Keratinocyte (primary cell): ENCODE results near the gene DTX4. TPM values are rescaled to one million over a fixed set of nuclear protein-coding genes. Genes with fewer than 3 reads are reported as not detected.
A peak's percentile ranks its signal among the peaks of the same experiment; 100 is the strongest.

Experiments
- DNase-seq: peaks from one replicate; pipeline ENCODE4 v3.0.0-alpha.2; 2011; ENCODE audit warnings: low read depth, missing footprints, low spot score
- FAIRE-seq: peaks from 2 replicates; lab custom pipeline; 2011; peaks lifted over from hg19 to GRCh38; lab: Jason Lieb, UNC
- H2AFZ ChIP-seq: 2 replicates; pipeline ENCODE4 v1.6.0; 2012; ENCODE audit warnings: low read length, control low read depth, inconsistent platforms; ENCODE audit not compliant: control insufficient read depth
- H3K27ac ChIP-seq: 2 replicates; pipeline ENCODE4 v1.5.1; 2011; ENCODE audit warnings: low read length; ENCODE audit not compliant: control insufficient read depth, insufficient read depth
- H3K27me3 ChIP-seq: 3 replicates; pipeline ENCODE4 v1.6.0; 2011; ENCODE audit warnings: low read length; ENCODE audit not compliant: control insufficient read depth, insufficient read depth; ENCODE audit errors: extremely low read depth
- H3K36me3 ChIP-seq, 2 experiments: 2 replicates in 1 of 2; 3 replicates in 1 of 2; pipeline ENCODE4 v1.5.1; 2011; ENCODE audit warnings: low read length in 2 of 2, mild to moderate bottlenecking in 1 of 2; ENCODE audit not compliant: control insufficient read depth in 2 of 2, insufficient read depth in 2 of 2; ENCODE audit errors: extremely low read depth in 1 of 2
- H3K4me1 ChIP-seq: 3 replicates; pipeline ENCODE4 v1.5.1; 2011; ENCODE audit warnings: low read length; ENCODE audit not compliant: control insufficient read depth, insufficient read depth; ENCODE audit errors: extremely low read depth
- H3K4me2 ChIP-seq: 3 replicates; pipeline ENCODE4 v1.6.0; 2011; ENCODE audit warnings: low read depth, low read length; ENCODE audit not compliant: control insufficient read depth, insufficient read depth; ENCODE audit errors: extremely low read depth
- H3K4me3 ChIP-seq, 3 experiments: fragments of 200-600 bp in 1 of 3; sonication (generic) in 1 of 3; 2 replicates in 2 of 3; 3 replicates in 1 of 3; pipeline ENCODE4 v1.5.1; 2011 to 2016; ENCODE audit warnings: low read length in 3 of 3, mild to moderate bottlenecking in 3 of 3, control low read depth in 2 of 3, inconsistent platforms in 1 of 3, low read depth in 1 of 3, mixed read lengths in 1 of 3, mixed run types in 1 of 3, moderate library complexity in 1 of 3; ENCODE audit not compliant: control insufficient read depth in 2 of 3, insufficient read depth in 2 of 3; ENCODE audit errors: extremely low read depth in 1 of 3
- H3K79me2 ChIP-seq: 2 replicates; pipeline ENCODE4 v1.6.0; 2012; ENCODE audit warnings: low read length; ENCODE audit not compliant: control insufficient read depth, insufficient read depth
- H3K9ac ChIP-seq: 3 replicates; pipeline ENCODE4 v1.6.0; 2011; ENCODE audit warnings: low read length; ENCODE audit not compliant: control insufficient read depth, insufficient read depth; ENCODE audit errors: extremely low read depth
- H3K9me1 ChIP-seq: 3 replicates; pipeline ENCODE4 v1.6.0; 2011; ENCODE audit warnings: low read length; ENCODE audit not compliant: control insufficient read depth, insufficient read depth; ENCODE audit errors: extremely low read depth
- H3K9me3 ChIP-seq: 2 replicates; pipeline ENCODE4 v1.5.1; 2012; ENCODE audit warnings: low read depth, low read length; ENCODE audit not compliant: control insufficient read depth
- H4K20me1 ChIP-seq: 3 replicates; pipeline ENCODE4 v1.6.0; 2011; ENCODE audit warnings: low read length; ENCODE audit not compliant: control insufficient read depth, insufficient read depth; ENCODE audit errors: extremely low read depth
- CTCF ChIP-seq, 3 experiments: IDR thresholded peaks in 1 of 3; conservative IDR thresholded peaks in 1 of 3; optimal IDR thresholded peaks in 1 of 3; 2 replicates in 2 of 3; 3 replicates in 1 of 3; pipeline versions ENCODE3 to v1.5.1; 2011; ENCODE audit warnings: low read length in 3 of 3, mild to moderate bottlenecking in 3 of 3, moderate library complexity in 2 of 3, control low read depth in 1 of 3, inconsistent platforms in 1 of 3; ENCODE audit not compliant: insufficient read depth in 2 of 3; ENCODE audit errors: extremely low read depth in 1 of 3
- EZH2 ChIP-seq: IDR thresholded peaks from one replicate; pipeline ENCODE4 v1.6.1; 2012; ENCODE audit warnings: inconsistent platforms, mild to moderate bottlenecking, low read length, moderate library complexity
- dilution Hi-C: fragments of 300-500 bp; cut with MboI; formaldehyde crosslinking; loops from one replicate; pipeline ENCODE4 v1.7.0; 2020; ENCODE audit warnings: low sequenced_read_pairs; ENCODE audit not compliant: extremely low pct_ligation_motif_present
- polyA plus RNA-seq, 5 experiments: library from polyadenylated mRNA; depleted of rRNA in 3 of 5; stranded (reverse) in 3 of 5; stranded (forward) in 1 of 5; unstranded in 1 of 5; fragments of >200 nt; gene quantifications; 1 replicate in 1 of 5; 2 replicates in 3 of 5; 3 replicates in 1 of 5; pipeline versions ENCODE4 v1.2.1 to v1.2.3, GENCODE V29; 2011 to 2012; ENCODE audit warnings: missing spikeins in 2 of 5, low read depth in 1 of 5, low replicate concordance in 1 of 5

Gene DTX4
- polyA plus RNA-seq, 1 donor (not counting 4 experiments of a cell fraction or from before 2014, with no cell fraction given): 1.6 TPM

- no peaks in the 10 kb centered on the region for H3K4me1 ChIP-seq
- peaks cover 4 to 12% of the 10 kb centered on the region in 2 experiments for H3K36me3 ChIP-seq
- H4K20me1 ChIP-seq: no peaks in the 10 kb centered on the region
- H3K4me3 ChIP-seq: no peak overlapping the region
- H3K27ac ChIP-seq: no peak overlapping the region
- no peaks in the 10 kb centered on the region for H3K9me3 ChIP-seq
- no peaks in the 10 kb centered on the region for H3K79me2 ChIP-seq
- no peak for DNase-seq
- no peak for FAIRE-seq
- no peak overlapping the region for H3K4me2 ChIP-seq
- no peak overlapping the region for H3K9ac ChIP-seq
- no peaks in the 10 kb centered on the region for H3K9me1 ChIP-seq
- dilution Hi-C loops: no loop called here
- TF ChIP-seq EZH2: no peak
- TF ChIP-seq CTCF (optimal IDR thresholded peaks at IDR 0.05 in 1 of 3, IDR thresholded peaks at IDR 0.05 in 1 of 3, conservative IDR thresholded peaks at IDR 0.05 in 1 of 3; ENCODE audit: extremely low read depth in 1 of 3, insufficient read depth in 2 of 3, low read length in 3 of 3): peak; percentile 53 to 79 (median 75)
- no peaks in the 10 kb centered on the region for H3K27me3 ChIP-seq
- no peak overlapping the region for H2AFZ ChIP-seq
Observed at GRCh38 chr11:59206635-59207034, 34.7 kb downstream of the DTX4 start.

DNA sequence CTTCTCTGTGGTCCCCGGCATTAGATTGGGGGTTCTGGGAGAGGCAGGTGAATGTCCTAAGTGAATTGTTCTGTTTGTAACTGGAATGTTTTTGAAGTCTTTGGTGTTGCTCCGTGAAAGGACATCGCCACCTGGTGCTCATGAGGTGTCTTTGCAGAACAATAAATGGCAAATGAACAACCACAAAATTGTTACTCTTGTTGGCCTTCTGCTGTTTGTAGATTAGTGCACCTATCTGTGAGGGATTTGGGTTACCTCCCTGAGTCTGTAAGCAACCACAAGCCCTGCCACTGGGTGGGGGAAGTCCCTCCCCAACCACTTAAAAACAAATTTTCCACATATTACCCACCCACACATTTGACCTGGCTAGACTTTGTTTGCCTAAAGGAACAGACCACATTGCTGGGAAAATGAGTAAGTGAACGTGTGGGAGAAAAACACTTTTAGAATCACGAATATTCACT is 36.1 kb downstream of the DTX4 start:
- Histone ChIP-seq H3K9me1 (no peaks in the 10 kb centered on the region), H3K9me3 (no peaks in the 10 kb centered on the region), H3K4me2 (no peak overlapping the region), H3K27me3 (peaks cover 8% of the 10 kb centered on the region), H4K20me1 (no peaks in the 10 kb centered on the region), H2AFZ (no peak overlapping the region), H3K79me2 (no peaks in the 10 kb centered on the region), H3K9ac (no peak overlapping the region), H3K4me1 (no peaks in the 10 kb centered on the region), H3K4me3 (no peak overlapping the region), H3K36me3 (peaks cover 4 to 12% of the 10 kb centered on the region in 2 experiments), H3K27ac (no peak overlapping the region)
- peak; percentile 60 to 77 (median 64) for TF ChIP-seq CTCF (optimal IDR thresholded peaks at IDR 0.05 in 1 of 3, IDR thresholded peaks at IDR 0.05 in 1 of 3, conservative IDR thresholded peaks at IDR 0.05 in 1 of 3; ENCODE audit: extremely low read depth in 1 of 3, insufficient read depth in 2 of 3, low read length in 3 of 3)
- TF ChIP-seq EZH2: no peak
- no peak for FAIRE-seq
- dilution Hi-C loops: no loop called here
- no peak for DNase-seq
